Measurements from ENCODE around the gene WNT8B.

The WNT8B gene

GRCh38 chr10:100462709-100463108, at the start of gene WNT8B:
Gene WNT8B, plus strand, starts transcription at chr10:100463009. Its CDS starts 160 bp downstream, at chr10:100463169.
- DNase-seq, result no peak

- no peak for DNase-seq
Observed at GRCh38 chr10:100413173-100413572, 49.6 kb upstream of the WNT8B start.

DNA sequence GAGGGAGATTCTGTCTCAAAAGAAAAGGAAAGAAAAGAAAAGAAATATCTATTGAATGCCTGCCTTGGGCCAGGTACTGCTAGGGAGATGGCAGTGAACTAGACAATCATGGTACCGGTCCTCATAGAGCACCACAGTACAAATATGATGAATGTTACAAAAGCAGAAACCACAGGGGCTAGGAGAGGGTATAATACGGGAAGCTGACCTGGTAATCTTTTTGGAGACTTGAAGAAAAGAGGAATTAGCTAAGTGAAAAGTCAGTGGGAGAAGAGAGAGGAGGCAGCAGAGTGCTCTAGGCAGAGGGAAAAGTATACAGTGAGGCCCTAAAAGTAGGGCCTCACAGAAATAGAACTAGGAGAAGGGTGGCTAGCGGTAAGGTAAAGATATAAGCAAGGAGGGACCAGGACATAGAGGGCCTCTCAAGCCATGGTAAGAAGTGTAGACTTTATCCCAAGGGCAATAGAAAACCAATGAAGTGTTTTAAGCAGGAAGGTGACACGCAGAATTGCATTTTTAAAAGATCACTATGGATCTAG, 42.8 kb upstream of the WNT8B start:
- DNase-seq, result no peak

- no peak for DNase-seq
Observed at GRCh38 chr10:100427374-100427773, 35.4 kb upstream of the WNT8B start.

DNA sequence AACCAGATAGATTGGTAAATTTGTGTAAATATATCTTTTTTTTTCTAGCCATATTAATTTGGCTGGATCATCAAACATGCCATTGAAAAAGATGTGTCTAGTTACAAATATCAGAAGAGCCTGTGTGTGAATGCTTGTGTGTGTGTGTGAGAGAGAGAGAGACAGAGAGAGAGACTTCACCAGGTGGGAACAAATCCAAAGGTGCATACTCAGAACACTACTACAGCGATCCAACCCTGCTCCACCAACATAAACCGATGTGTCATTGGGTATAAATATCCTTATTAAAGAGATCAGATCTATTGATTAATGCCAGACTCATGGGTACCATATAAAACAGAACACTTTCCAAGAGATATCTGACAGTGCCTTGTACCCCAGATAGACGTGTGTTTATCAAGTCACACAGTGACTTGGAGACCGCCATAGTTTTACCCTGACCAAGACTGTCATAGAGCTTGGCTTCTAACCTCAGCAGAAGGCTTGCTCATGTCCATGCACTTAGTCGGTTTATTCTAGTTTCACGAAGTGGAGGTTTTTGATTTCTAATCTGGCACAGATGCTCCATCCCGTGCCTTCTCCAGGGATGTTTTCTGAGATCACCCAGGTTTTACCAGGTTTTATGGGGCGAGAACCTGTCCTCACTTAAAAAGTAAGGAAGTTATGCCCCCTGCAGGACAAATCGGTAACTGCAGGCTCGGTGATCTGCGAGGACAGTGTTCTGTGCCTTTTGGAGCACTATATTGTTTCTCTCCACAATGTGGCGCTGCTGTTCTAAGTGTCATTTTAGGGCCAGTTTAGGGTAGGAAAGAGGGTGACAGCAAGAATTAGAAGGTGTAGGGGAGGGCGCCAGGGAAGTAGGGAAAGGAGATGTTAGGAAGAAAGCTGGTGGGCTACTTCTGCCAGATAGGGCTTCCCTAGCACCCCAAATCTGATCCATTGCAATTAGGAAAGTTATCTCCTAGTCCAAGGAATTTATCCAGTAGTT, 29.3 kb upstream of the WNT8B start:
- DNase-seq, result peak; percentile 87

DNA sequence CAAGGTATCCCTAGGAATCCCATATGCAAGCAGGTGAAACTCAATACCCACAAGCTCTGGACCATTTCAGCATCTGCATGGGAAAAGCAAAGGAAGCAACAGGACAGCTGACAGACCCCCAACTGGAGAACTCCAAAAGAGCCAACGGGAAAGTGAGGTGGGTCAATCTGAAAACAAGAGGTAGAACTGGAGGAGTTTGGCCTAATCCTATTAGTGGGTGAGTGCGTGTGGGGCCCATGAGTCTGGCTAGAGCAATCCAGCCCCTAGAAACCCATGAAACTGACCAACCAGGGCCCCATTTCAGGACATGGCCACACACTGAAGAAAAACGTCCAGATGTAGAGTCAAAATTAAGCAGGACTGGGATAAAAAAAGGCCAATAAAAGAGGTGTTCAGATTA, 26.6 kb upstream of the WNT8B start:
- no peak for DNase-seq

GRCh38 chr10:100438674-100439315, 24.0 kb upstream of the WNT8B start:
- no peak for DNase-seq

- DNase-seq, result no peak
Observed at GRCh38 chr10:100442548-100442947, 20.3 kb upstream of the WNT8B start.

DNA sequence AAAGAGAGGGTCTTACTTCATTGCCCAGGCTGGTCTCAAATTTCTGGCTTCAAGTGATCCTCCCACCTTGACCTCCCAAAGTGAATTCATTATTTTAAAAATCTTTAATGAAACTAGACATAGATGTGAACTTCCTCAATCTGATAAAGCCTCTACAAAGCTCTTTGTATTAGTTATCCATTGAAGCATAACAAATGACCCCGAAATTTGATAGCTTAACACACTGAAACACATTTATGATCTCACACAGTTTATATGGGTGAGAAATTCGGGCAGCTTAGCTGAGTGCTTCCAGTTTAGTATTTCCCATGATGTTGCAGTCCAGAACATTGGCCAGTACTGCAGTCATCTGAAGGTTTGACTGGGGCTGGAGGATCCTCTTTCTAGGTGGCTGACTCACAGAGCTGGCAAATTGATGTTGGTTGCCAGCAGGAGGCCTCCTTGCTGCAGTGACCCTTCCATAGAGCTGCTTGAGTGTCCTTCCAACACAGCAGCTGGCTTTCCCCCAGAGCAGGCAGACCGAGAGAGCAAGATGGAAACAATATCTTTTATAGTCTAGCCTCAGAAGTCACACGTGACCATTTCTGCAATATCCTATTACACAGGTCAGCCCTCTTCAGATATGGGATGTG, 16.6 kb upstream of the WNT8B start:
- DNase-seq, result no peak

GRCh38 chr10:100447663-100448062, 15.1 kb upstream of the WNT8B start:
- DNase-seq, result no peak

- no peak for DNase-seq
Observed at GRCh38 chr10:100448951-100449350, 13.9 kb upstream of the WNT8B start.

- DNase-seq, result no peak
Observed at GRCh38 chr10:100468322-100468721, 5.5 kb downstream of the WNT8B start.

DNA sequence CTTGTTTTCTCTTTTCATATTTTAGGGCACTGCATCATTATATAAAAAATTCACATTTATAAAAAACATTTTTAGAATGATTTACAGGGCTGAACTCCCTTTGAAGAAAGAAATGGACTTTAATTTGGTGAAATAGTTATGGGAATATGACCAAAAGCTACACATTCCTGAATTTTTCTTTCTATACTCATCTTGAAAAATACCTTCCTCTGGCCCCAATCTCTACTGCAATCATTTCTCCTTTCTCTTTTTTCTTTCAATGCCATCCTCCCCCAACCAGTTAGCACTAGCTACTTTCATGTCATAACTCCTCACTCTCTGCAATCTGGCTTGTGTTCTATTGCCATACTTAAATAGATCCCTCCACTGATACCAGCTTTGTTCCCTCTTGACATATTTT, 6.2 kb downstream of the WNT8B start:
- no peak for DNase-seq

- no peak for DNase-seq
Observed at GRCh38 chr10:100469756-100470155, 6.9 kb downstream of the WNT8B start.

DNA sequence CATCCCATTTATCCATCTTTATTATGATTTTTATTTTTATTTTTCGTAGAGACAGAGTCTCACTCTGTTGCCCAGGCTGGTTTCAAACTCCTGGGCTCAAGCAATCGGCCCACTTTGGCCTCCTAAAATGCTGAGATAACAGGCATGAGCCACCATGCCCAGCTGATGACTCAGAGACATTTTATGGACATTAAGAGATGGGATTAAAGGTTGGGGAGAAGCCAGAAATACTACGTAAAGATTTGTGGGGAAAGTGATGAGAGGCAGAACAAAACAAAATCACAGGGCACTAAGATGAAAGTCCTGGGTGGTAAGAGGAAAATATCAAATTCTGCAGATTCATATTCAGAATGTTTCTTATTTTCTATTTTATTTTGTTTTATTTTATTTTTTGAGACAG, 7.6 kb downstream of the WNT8B start:
- DNase-seq, result no peak

DNA sequence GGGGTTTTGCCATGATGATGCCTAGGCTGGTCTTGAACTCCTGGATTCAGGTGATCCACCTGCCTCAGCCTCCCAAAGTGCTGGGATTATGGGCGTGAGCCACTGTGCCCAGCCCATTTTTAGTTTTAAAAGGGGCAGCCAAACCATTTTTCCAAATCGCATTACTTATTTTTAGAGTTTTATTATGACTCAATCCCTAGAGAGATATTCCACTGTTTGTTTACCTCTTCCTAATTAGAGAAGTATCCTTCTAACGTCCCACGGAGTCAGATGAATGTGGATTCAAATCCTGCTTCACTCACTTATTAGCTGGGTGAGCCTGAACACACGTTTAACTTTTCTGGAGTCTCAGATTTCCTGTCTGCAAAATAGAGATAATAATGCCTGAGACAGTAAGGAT, 15.2 kb downstream of the WNT8B start:
- DNase-seq, result no peak

- no peak for DNase-seq
Observed at GRCh38 chr10:100479037-100479436, 16.2 kb downstream of the WNT8B start.

DNA sequence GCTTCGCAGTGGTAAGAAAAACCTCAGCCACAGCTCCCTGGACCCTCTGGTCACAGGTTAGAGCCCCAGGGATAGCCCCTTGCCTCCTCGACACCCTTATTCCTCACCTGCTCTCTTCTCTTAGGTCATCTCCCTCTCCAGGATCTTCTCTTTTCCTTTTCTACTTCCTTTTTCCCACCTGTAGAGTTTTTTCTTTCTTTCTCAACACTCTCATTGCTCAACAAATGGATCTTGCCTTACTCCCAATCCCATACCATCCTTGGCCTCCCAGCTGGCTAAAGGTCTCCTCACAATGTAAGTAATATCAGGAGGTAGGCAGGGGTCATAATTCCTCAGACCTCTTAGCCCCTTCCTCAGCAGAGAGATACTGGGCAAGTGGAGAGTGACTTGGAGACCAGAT, 17.2 kb downstream of the WNT8B start:
- no peak for DNase-seq

DNA sequence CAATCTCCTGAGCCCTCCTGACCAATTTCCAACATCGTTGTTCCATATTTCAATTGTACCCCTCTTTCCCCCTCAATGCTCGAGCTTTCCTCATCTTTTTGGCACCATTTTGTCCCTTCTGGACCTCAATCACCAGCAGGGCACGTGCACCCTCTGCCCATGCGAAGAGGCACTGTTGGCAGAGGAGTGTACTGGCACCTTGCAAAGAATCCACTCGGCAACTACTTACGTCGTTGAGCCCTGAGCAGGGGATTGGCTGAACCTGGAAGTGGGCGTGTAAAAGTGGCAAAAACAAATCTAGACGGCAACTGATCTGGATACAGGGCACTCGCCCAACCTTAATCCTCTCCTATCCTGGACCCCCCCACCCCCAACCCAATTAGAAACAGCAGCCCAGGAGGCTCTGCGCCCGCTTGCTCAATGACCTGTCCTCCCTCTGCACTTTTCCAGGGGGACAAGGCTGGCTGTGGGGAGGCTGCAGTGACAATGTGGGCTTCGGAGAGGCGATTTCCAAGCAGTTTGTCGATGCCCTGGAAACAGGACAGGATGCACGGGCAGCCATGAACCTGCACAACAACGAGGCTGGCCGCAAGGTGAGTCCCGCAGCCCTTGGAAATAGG, 18.8 kb downstream of the WNT8B start:
- peak; percentile 90 for DNase-seq

GRCh38 chr10:100482181-100482833, 19.5 kb downstream of the WNT8B start:
- DNase-seq, result peak; percentile 60

DNA sequence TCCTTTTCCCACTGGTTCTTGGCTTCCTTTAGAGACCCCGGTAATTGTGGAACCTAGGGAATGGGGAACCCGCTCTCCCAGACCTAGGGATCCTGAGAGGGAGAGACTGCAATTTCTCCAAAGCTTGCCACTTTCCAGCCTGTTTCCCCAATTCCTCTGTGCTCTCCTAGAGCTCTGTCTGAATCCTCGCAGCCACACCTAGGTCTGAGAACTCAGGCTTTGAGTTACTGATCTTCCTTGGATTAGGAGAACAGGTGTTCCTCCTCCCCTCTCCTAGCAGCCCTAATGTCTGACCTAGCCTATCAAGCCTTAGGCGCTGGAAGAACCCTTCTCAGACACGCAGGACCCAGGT, 20.0 kb downstream of the WNT8B start:
- DNase-seq, result no peak

- DNase-seq, result no peak
Observed at GRCh38 chr10:100483876-100484666, 21.3 kb downstream of the WNT8B start.

Data from CD4-positive, alpha-beta T cell treated with Interleukin-15 for 1 hour (primary cell).